HG03571 (cell line): ENCODE results near the gene TRIM66.

Source experiments
- ATAC-seq: cut with Tn5 transposase; IDR thresholded peaks from one replicate; pipeline ENCODE4 v1.9.1; 2021; ENCODE audit not compliant: unreplicated experiment

Gene TRIM66

DNA sequence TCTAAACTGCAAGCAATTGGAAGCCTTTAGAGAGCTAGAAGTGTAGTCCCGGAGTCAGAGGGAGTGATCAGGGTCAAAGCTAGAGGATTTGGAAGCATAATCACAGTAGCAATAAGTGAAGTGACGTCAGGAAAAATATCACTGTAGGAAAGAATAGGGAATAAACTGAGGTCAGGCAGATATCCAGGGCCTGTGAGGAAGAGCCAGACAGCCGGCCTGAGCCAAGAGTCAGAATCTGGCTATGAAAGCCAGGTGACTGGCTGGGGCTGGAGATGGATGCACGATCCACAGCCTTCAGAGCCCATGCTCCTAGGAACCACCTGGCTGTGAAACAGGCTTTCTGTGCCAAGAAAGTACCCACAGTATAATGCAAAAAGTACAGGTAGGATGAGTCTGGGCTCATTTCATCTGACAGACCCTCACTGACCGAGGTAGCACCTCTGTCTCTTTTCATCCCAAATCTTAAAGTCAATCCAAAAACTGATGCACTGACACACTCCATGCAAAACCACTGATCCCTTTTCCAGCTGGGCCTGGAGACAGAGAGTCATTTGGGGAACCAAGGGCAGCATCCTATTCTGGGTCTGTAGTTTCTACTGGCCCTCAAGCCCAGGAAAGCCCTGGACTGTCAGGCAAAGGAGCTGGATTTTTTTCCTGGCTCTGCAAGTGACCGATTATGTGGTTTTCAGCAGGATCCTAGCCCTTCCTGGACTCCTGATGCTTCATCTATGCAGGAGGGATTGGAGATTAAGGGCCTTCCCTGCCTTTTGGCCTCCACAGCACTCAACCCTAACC is 21.3 kb downstream of the TRIM66 start:
- ATAC-seq = no peak

DNA sequence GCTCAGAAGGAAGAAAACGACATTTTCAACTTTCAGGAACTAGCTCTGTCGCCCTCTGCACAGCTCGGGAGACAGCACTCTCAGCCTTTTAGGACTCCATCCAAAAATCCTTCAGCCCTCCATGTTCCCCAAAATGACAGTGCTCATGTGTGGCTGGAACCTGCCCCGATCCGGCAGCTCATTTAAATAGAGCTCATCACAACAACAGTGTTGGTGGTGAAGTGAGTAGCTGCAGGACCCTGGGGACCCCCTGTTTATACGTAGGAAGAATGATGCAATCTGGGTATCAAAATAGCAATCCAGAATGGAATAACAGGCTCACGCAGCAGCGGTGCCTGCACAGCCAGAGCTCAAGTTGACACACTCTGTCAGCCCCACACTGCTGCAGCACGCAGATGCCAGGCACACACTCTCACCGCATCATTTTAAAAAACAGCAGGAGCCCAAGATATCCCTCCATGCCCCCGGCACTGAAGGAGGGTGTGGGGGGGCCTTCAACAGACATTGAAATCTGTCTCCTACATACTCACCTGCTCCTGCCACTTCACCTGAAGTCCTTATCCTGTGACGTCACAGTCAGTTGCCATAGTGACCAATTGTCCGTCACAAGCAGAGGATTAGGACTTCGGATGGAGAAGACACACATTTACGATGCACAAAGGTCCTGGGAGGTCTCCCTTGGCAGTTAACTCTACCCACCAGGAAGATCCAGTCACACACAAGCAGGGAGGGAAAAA is 24.0 kb downstream of the TRIM66 start:
- ATAC-seq = no peak

DNA sequence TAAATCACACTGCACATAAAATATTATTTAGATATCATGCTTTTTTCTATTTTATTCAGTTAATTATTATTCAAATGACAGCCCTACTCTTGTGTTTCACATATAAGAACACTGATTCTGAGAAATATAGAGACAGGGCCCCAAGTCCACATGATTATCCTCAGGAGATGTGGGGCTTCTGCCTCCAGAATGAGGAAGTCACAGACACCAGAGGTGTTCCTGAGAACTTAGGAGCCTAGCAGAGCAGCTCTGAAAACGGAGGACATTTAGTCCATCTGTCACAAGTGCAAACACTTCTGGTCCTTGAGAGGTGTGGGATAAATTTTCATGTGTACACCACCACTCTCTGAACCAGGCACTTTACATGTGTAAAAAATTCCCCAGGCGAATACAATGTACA is 26.2 kb downstream of the TRIM66 start:
- no peak for ATAC-seq

DNA sequence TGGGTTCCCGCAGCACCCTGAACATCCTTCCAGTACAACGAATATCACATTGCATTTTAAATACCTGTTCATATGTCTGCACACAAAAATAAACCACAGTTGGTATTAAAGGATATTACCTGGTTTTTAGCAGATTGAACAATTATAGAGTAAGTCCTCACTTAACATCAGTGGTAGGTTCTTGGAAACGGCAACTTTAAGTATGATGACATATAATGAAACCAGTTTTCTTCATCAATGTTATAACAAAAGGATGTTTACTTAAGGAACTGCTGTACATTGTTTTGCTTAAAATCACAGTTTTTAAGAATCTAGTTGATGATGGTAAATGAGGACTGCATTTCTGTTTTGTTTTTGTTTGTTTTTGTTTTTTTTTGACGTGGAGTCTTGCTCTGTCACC is 28.0 kb downstream of the TRIM66 start:
- no peak for ATAC-seq

DNA sequence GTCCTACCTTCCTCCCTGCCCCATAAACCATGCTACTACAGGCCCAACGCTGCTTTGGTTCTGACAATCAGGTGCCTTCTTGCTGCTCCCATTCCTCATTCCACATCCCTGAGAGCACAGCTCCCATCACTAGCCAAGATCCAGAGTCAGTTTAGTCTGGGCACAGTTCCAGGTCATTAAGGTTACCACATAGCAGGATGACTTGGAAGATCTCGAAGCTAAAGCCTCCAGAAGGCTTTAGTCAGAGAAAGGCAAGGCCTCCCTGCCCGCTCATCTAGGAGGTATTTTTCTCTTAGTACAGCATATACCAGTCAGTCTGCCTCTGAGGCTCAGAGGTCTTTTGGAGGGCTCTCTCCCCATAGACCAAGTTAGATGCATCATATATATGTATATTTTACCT is 30.3 kb downstream of the TRIM66 start:
- no peak for ATAC-seq

DNA sequence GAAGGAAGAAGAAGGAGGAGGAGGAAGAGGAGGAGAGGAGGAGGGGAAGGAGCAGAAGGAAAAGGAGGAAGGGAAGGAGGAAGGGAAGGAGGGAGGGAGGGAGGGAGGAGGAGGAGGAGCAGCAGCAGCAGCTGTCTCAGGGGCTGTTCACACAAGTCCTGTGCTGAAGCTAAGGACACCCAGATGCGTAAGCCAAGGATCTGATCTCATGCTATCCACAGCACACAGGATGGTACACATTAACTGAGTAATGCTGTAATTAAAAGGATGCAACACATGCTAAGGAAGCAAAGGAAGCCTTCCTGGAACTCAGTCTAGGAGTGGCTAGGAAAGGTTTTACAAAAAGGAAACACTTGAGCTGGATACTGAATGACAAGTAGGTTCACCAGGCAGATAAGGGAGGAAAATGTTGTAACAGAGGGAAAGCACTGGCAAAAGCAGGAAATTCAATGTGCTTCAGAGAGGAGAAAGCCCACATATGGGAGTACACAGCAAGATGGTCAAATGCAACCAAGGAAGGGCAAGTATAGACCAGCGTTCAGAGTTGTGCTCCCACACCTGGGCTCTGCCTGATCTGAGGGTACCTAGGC is 32.0 kb downstream of the TRIM66 start:
- no peak for ATAC-seq

DNA sequence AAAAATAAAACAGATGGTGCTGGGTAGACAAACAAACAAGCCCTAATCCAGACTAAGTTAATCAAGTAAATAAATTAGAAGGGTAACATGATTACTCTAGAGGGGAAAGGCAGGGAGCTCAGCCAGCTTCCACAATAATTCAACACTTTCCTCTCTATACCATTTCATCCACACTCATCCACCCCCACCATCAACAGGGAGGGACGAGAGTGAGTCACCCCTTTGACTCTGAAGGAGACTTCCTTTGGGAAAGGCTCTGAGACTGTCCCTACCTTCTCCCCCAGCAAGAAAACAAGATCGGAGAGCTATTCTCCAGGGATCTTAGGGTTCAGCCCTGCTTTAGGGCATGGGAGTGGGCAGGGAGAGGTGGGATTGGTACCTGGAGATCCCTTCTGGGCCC is 33.1 kb downstream of the TRIM66 start:
- ATAC-seq = no peak

DNA sequence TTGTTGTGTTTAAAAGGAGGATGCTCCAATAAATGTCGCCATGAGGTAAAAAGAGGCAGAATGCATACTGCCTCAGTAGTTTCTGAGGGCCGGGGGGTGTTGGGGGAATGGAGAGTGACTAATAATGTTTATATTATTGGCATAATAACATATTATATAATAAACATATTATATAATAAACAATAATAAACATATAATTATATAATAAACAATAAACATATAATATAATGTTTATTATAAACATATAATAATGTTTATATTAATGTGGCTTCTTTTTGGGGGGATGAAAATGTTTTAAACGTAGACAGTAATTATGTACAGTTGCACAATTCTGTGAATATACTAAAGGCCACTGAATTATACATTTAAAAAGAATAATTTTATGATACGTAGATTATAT is 35.6 kb downstream of the TRIM66 start:
- ATAC-seq = no peak

DNA sequence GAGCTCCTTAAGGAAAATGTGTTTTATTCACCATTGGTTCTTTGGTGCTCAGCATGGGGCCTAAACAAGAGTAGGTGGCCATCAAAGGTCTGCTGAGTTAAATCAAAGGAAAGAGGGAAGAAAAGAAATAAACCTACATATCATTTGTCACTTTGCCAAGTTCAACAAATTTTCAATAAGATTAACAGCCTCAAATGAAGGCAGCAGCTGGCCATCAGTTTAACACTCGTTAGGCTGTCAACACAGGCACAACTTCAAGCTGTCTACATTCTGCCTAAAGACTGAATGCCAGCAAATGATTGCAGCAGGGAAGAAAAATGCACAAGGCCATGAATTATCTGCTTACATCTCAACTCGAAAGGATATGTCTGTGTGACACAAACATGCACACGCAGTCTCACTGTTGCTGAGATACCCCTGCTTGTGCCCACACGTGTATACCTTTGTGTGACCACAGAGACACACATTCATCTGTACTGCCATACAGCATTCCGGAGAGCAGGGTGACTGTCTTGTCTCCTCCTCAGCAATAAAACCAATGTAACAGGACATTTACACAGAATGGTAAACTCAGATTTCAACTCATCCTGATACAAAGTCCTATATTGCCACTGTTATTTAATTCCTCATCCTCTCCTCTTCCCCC is 40.1 kb downstream of the TRIM66 start:
- ATAC-seq = no peak

DNA sequence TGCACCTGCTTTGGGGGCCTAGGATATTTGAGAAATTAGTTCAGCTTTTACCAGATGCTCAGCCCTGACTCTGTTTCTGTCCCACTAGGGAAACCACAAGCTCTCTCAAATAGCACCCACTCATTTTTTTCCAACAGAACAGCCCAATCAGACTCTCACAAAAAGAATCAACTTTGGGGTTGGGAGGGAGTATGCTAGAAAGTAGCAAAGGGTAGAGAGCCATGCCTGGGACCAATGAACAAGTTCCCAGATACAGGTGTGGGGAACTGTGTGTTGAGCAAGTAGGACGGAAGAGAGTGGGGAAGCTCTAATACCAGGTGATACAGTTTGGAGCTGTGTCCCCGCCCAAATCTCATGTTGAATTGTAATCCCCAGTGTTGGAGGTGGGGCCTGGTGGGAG is 41.1 kb downstream of the TRIM66 start:
- no peak for ATAC-seq

DNA sequence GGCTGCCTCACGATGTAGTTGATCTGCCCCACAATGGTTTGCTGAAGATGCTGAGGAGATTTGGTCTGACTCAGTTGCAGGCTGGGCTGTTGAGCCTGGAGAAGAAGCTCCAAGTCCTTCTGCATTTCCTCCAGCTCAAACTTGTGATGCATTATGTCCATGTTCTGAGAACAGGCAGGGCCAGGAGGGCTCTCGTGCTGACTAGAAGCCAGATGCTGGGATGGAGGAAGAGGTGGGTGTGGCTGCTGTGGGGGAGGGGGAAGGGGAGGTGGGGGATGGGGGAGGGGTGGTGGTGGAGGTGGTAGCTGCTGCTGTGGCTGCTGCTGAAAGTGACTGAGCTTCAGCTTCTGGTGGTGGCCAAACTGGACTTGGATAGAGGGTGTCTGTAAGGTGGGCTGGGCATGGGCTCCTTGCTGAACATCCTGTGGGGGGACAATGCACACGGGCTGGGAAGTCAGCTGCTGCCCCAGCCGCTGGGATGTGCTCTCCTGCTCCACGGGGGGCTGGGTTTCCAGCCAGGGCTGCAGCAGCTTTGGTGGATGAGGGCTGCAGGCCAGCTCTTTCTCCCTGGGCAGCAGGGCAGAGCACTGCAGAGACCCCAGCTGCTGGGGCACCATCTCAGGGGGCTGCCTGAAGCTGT is 42.1 kb downstream of the TRIM66 start:
- no peak for ATAC-seq

DNA sequence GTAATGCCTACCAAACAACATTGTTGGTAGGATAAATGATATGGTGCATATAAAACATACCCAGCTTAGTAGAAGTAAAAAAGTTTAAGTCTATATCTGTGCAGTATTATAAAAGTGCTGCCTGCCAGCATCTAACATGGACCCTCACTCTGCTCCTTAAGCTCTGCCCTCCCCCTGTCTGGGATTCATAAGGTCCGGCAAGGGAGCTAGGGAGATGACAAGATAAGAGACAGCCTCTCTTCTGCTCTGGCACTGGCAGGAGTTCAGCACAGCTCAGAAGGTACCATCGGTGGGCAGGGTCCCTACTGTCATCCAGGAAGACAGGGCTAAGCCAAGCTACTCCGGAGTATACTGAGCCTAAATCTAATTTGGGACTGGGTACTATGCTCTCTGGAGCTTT is 42.8 kb downstream of the TRIM66 start:
- no peak for ATAC-seq

DNA sequence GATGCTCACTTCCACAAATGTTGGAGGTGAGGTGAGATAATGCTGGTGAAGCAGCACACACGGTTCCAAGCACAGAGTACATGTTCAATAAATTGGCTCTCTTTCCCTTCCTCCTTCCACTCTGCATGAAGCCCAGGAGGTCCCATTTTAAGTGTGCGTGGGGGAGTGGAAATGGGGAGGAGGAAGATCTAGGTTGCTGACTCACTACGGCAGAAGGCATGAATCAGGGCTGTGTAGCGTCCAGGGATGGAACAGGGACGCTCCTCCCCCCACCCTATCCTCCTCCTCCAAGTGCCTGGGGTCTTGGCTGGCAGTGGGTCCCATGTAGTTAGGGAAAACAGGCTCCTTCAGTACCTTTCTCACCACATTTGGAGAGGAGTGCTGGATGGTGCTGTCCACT is 44.2 kb downstream of the TRIM66 start:
- no peak for ATAC-seq

DNA sequence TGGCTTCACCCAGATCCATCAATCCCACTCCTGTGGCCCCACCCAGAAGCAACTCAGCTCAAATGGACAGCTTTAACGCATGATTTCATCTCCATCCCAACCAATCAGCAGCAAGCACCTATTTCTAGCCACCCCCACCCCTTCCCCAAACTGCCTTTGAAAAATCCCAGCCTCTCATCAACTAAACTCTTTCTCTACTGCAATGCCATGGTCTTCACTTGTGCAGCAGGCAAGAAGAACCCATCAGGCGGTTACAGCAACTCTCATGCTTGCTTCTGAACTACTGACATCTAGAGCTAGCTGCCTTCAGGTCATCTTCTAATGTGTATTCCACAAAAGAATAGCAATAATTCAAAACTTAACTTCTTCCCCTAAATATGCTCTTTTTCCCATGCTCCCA is 46.3 kb downstream of the TRIM66 start:
- no peak for ATAC-seq

DNA sequence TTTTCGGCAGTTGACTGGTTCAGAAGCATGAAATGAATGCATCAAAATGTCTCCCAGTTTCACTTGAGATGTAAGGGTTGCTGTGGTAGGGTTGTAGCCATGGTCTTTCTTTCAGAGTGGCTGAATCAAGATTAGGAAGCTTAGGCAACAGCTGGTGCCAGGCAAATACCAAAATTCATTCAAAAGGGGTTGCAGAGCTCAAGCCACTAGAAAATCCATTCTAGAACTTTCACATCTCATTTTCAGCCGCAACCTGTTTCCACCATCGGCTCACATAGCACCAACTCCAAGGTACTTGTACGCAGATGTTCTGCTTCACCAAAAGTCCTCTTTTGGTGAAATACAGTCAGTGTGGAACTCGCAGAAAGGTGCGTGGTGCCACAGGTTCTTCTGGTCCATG is 48.0 kb downstream of the TRIM66 start:
- no peak for ATAC-seq

DNA sequence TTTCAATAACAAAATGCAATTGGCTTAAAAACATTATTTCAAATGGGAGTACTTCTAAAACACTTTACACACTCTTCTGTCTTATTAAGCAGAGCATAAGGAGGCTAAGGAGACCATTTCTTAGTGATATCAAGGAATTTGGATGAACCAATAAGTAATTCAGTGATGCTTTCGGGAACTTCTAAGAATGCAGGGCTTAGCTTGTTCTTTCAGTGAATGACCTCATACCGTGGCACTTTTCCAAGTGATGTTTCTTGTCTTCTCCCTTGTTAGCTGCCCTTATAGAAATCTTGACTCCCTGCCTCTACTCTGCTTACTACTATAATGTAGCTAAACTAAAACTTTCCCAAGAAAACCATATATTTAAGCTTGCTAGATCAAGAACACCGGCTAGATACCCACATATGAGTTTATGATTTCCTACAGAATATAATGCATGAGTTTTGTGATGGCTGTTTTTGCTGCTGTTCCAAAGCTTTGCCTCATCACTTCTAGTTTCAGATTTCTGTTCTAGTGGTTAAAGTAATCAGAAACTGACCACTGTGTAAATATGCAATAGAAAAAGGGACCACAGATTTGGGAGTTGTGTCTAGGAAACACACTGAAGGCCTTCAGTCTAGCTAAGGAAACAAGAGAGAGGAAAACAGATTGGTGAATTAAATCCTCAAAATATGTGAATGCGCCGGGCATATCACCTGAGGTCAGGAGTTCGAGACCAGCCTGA is 50.9 kb downstream of the TRIM66 start:
- no peak for ATAC-seq

DNA sequence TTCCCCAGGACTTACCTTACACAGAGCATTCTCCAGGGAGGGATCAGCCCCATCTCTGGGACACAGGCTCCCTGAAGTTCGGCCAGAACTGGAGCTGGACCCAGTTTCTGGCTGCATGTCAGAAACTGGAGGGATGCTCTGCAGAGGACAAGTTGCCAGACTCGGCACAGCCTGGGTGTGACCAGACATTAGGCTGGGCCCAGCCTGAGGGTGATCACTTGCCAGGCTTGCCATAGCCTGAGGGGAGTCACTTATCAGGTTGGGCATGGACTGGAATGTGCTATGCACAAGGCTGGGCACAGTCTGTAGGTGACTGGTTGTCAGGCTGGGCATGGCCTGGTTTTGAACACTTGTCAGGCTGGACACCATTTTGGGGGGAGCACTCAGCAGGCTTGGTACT is 57.8 kb downstream of the TRIM66 start:
- ATAC-seq = no peak

DNA sequence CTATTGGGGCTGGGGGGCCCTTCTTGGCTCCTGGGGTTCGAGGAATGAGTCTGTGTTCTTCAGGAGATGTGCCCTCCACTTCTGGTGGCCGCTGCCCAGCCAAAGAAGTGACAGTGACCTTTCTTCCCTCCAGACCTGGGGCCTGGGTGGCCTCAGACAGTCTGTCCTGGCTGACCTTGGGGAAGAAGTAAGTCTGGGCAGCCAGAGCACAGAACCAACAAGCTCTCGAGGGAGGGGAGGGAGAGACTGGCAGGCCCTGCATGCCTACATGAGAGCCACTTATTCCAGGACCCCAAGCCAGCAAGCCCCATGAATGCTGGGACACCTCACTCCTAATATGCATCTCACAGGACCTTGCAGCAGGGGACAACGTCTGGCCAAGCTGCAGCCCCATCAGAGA is 61.3 kb downstream of the TRIM66 start:
- no peak for ATAC-seq

DNA sequence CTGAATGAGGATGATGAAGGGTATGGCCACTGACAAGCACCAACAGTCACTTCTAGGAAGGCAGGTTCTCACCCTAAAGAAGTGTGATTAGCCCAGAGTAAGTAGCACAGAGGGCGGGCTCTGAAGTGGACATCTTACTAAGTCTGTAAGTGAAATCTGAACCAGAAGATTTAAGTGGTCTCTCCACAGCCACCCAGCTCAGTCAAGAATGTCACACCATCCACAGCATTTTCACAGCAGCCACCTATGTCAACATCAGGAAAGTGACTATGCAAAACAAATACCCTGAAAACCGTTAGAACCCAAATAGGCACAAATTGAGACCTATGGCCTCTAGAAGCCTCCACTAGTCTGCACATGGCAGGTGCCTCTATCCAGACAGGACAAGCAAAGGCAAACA is 65.4 kb downstream of the TRIM66 start:
- no peak for ATAC-seq

DNA sequence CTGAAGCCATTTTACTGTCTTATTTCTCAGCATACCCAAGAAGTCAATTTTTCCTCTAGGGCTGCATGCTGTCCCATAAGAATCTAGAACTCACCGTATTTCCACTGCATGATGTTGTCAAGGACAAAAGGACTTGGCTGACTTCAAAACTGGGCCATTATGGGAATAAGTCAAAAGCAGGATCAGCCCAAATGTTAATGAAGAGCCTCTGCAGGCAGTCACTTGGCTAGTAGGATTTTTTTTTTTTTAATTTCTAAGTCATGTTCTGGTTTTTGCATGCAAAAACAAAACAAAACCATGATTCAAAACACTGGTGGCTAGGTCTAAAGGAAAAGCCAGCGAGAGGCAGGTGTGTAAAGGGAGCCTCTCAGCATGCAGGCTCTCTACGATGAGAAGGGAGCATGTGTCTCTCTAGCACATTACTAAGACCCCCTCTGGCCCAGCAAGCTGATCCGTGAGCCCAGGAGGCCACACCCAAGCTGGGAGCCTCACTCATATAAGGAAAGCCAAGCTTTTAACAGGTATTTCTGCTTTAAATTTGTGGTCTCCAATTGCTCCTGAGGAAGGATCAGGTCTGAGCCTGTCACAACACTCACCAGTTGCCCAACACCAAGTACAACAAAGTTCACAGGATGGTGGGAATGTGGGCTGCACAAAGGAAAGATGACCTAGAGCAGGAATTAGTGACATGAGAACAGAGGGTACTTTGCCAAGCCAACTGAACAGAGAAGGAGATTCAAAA is 67.0 kb downstream of the TRIM66 start:
- ATAC-seq = no peak
